Sigmoid colon (tissue), 4 donors: Measurements from ENCODE around the gene MTF1.

ENCODE experiments used
- POLR2AphosphoS5 ChIP-seq, 4 donors: sonication (generic); formaldehyde crosslinking; IDR thresholded peaks; one replicate each; pipeline ENCODE4 v1.6.1; 2017; ENCODE audit warnings: antibody characterized with exemption in 4 of 4
- TF ChIP-seq, protein P1 (sequence below), 4 experiments: fragments of 450-650 bp in 3 of 4; fragments of 200-600 bp in 1 of 4; IDR thresholded peaks; one replicate each; pipeline ENCODE4 v1.5.1; 2016 to 2019; ENCODE audit warnings: antibody characterized with exemption in 4 of 4, mild to moderate bottlenecking in 3 of 4, moderate library complexity in 2 of 4

DNA sequence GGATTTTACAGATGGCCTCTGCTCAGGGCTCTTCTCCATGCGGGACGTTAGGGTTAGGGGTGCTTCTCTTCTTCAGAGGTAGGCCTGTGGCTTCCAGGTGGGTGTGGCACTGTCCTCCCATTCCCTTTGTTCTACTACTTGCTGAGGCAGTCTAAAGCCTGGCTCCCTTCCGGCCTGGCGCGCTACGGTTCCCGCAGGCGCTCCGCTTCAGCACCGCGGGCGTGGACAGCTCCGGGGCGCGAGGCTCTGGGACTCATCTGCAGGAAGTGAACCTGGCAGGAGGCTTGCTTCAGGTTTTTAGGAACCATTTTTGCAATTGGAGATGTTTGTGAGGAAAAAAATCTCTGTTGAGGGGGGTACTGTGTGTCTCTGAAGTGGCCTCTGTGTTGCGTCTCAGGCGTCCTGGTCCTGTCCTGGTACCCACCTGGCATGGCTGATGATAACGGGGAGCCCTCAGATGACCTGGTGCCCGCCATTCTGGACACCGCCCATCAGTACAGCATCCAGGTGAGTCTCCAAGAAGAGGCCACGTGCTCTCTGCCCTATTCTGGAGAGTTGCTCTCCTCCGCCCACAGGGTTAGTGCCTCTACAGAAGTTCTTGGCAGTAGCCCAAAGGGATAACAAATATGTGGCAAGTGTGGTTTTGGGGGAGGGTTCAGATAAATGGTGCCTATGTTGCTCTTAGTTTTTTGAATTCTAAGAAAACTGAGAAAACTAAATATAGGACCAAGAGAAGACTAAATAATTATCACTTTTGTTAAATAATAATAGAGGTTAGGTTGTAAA is 63.9 kb downstream of the MTF1 start:
- TF ChIP-seq, protein P1, sequence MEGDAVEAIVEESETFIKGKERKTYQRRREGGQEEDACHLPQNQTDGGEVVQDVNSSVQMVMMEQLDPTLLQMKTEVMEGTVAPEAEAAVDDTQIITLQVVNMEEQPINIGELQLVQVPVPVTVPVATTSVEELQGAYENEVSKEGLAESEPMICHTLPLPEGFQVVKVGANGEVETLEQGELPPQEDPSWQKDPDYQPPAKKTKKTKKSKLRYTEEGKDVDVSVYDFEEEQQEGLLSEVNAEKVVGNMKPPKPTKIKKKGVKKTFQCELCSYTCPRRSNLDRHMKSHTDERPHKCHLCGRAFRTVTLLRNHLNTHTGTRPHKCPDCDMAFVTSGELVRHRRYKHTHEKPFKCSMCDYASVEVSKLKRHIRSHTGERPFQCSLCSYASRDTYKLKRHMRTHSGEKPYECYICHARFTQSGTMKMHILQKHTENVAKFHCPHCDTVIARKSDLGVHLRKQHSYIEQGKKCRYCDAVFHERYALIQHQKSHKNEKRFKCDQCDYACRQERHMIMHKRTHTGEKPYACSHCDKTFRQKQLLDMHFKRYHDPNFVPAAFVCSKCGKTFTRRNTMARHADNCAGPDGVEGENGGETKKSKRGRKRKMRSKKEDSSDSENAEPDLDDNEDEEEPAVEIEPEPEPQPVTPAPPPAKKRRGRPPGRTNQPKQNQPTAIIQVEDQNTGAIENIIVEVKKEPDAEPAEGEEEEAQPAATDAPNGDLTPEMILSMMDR (IDR thresholded peaks at IDR 0.05), result no peak
- no peak for TF ChIP-seq POLR2AphosphoS5 (IDR thresholded peaks at IDR 0.05)
